ENCODE results near the gene CDC42EP1.

GRCh38 chr22:37607010-37607934, 47.0 kb downstream of the CDC42EP1 start:
- TF ChIP-seq EZH2 (IDR thresholded peaks at IDR 0.05; ENCODE audit: insufficient read depth, poor library complexity, severe bottlenecking), result no peak
- TF ChIP-seq EZH2phosphoT487 (IDR thresholded peaks at IDR 0.05; ENCODE audit: insufficient read depth, low read depth), result no peak

Data from GM23248 (cell line).